Large intestine (tissue), 3 donors: Measurements from ENCODE around the gene ENGASE. TPM values are rescaled to one million over a fixed set of nuclear protein-coding genes. Genes with fewer than 3 reads are reported as not detected.

Experiments used
- DNase-seq, 2 donors: peaks; one replicate each; pipeline versions ENCODE4 v3.0.0 to v3.0.0-alpha.2; 2013
- H3K27ac ChIP-seq: one replicate; pipeline ENCODE4 v1.5.1; 2013; ENCODE audit warnings: low read length
- H3K27me3 ChIP-seq: 2 replicates; pipeline ENCODE4 v1.6.1; 2013; ENCODE audit warnings: low read length; ENCODE audit not compliant: control insufficient read depth, insufficient read depth
- H3K36me3 ChIP-seq: 2 replicates; pipeline ENCODE4 v1.6.1; 2013; ENCODE audit warnings: low read length; ENCODE audit not compliant: control insufficient read depth, insufficient read depth
- H3K4me1 ChIP-seq: one replicate; pipeline ENCODE4 v1.6.1; 2013; ENCODE audit warnings: low read length; ENCODE audit not compliant: control insufficient read depth, insufficient read depth
- H3K4me3 ChIP-seq: one replicate; pipeline ENCODE4 v1.5.1; 2013; ENCODE audit warnings: low read length
- H3K9me3 ChIP-seq: one replicate; pipeline ENCODE4 v1.6.1; 2013; ENCODE audit warnings: mild to moderate bottlenecking, low read depth, low read length, moderate library complexity; ENCODE audit not compliant: control insufficient read depth
- WGBS: methylation state at CpG from one replicate; pipeline ENCODE4 v1.1.5; 2013; ENCODE audit warnings: low lambda C conversion rate; ENCODE audit not compliant: insufficient coverage; 5-methylcytosine and 5-hydroxymethylcytosine counted together
- polyA plus RNA-seq: library from polyadenylated mRNA; unstranded; fragments of 120-200 nt; gene quantifications from one replicate; pipeline ENCODE4 v1.2.1, GENCODE V29; 2013

ENGASE gene
- polyA plus RNA-seq, 1 donor: 78.0 TPM

- no peaks in the 10 kb centered on the region for H3K4me1 ChIP-seq
- H3K4me3 ChIP-seq: no peak overlapping the region
- H3K9me3 ChIP-seq: no peaks in the 10 kb centered on the region
- no peaks in the 10 kb centered on the region for H3K27me3 ChIP-seq
- no peak for DNase-seq
- no peaks in the 10 kb centered on the region for H3K36me3 ChIP-seq
- H3K27ac ChIP-seq: no peak overlapping the region
- WGBS: no CpG with 5 or more reads among the region's 15 CpGs
Measured at GRCh38 chr17:79046916-79047280, 27.7 kb upstream of the ENGASE start.

- no peak for DNase-seq
- Histone ChIP-seq H3K36me3 (no peaks in the 10 kb centered on the region), H3K9me3 (no peaks in the 10 kb centered on the region), H3K4me3 (no peak overlapping the region), H3K27ac (no peak overlapping the region), H3K4me1 (no peaks in the 10 kb centered on the region), H3K27me3 (no peaks in the 10 kb centered on the region)
- WGBS: no CpG with 5 or more reads among the region's 30 CpGs
Measured at GRCh38 chr17:79047291-79047920, 27.2 kb upstream of the ENGASE start.

GRCh38 chr17:79047923-79048825, 26.4 kb upstream of the ENGASE start:
- H3K27ac ChIP-seq: no peak overlapping the region
- no peaks in the 10 kb centered on the region for H3K27me3 ChIP-seq
- no CpG with 5 or more reads among the region's 41 CpGs for WGBS
- H3K9me3 ChIP-seq: no peaks in the 10 kb centered on the region
- no peak overlapping the region for H3K4me3 ChIP-seq
- no peaks in the 10 kb centered on the region for H3K36me3 ChIP-seq
- no peak for DNase-seq
- no peaks in the 10 kb centered on the region for H3K4me1 ChIP-seq

GRCh38 chr17:79048826-79049755, 25.5 kb upstream of the ENGASE start:
- Histone ChIP-seq H3K9me3 (peaks cover 2% of the 10 kb centered on the region), H3K4me1 (no peaks in the 10 kb centered on the region), H3K36me3 (no peaks in the 10 kb centered on the region), H3K27me3 (no peaks in the 10 kb centered on the region), H3K4me3 (no peak overlapping the region), H3K27ac (no peak overlapping the region)
- no CpG with 5 or more reads among the region's 21 CpGs for WGBS
- DNase-seq: no peak

- Histone ChIP-seq H3K27ac (no peak overlapping the region), H3K36me3 (no peaks in the 10 kb centered on the region), H3K4me3 (no peak overlapping the region), H3K27me3 (no peaks in the 10 kb centered on the region), H3K4me1 (no peaks in the 10 kb centered on the region), H3K9me3 (peaks cover 5% of the 10 kb centered on the region)
- WGBS: no CpG with 5 or more reads among the region's 11 CpGs
- no peak for DNase-seq
Measured at GRCh38 chr17:79049821-79050220, 24.8 kb upstream of the ENGASE start.

GRCh38 chr17:79050551-79050950, 24.1 kb upstream of the ENGASE start:
- no peak for DNase-seq
- no CpG with 5 or more reads among the region's 6 CpGs for WGBS

GRCh38 chr17:79051306-79051705, 23.3 kb upstream of the ENGASE start:
- Histone ChIP-seq H3K4me3 (no peak overlapping the region), H3K4me1 (no peaks in the 10 kb centered on the region), H3K27me3 (no peaks in the 10 kb centered on the region), H3K36me3 (no peaks in the 10 kb centered on the region), H3K9me3 (peaks cover 5% of the 10 kb centered on the region), H3K27ac (no peak overlapping the region)
- 80% methylated on average over 1 of the region's 6 CpGs for WGBS
- DNase-seq: no peak

More at GRCh38 chr17:79050551-79050950, 24.1 kb upstream of the ENGASE start:
- Histone ChIP-seq H3K27me3 (no peaks in the 10 kb centered on the region), H3K9me3 (peaks cover 5% of the 10 kb centered on the region), H3K36me3 (no peaks in the 10 kb centered on the region), H3K4me1 (no peaks in the 10 kb centered on the region), H3K4me3 (no peak overlapping the region), H3K27ac (no peak overlapping the region)

- Histone ChIP-seq H3K27me3 (no peaks in the 10 kb centered on the region), H3K9me3 (peaks cover 5% of the 10 kb centered on the region), H3K4me1 (no peaks in the 10 kb centered on the region), H3K36me3 (no peaks in the 10 kb centered on the region), H3K4me3 (no peak overlapping the region), H3K27ac (no peak overlapping the region)
- no peak for DNase-seq
- WGBS: no CpG with 5 or more reads among the region's 1 CpG
Measured at GRCh38 chr17:79052131-79052530, 22.5 kb upstream of the ENGASE start.

GRCh38 chr17:79053251-79053925, 21.2 kb upstream of the ENGASE start:
- WGBS: no CpG with 5 or more reads among the region's 2 CpGs
- H3K27me3 ChIP-seq: no peaks in the 10 kb centered on the region

More at GRCh38 chr17:79053251-79053925, 21.2 kb upstream of the ENGASE start:
- no peaks in the 10 kb centered on the region for H3K4me1 ChIP-seq
- no peak for DNase-seq
- no peaks in the 10 kb centered on the region for H3K36me3 ChIP-seq
- H3K4me3 ChIP-seq: no peak overlapping the region
- no peak overlapping the region for H3K27ac ChIP-seq
- H3K9me3 ChIP-seq: peaks cover 5% of the 10 kb centered on the region
